ENCODE data around the gene RPRD2. TPM values are rescaled to one million over a fixed set of nuclear protein-coding genes. Genes with fewer than 3 reads are reported as not detected.

The RPRD2 gene
- total and polyA plus RNA-seq, 2 of the 4 experiments (the other 2 are of a cell fraction): 3.9 to 11.6 TPM

GRCh38 chr1:150473659-150474058, 109.7 kb downstream of the RPRD2 start:
- H3K23ac ChIP-seq (ENCODE audit: low read depth, low read length): no peak overlapping the region; the same call in 1 of the 2 replicates
- H4K8ac ChIP-seq (ENCODE audit: low read depth in 2 of 2, low read length in 2 of 2): no peak overlapping the region
- peaks cover 9% of the 10 kb centered on the region for H3K4me1 ChIP-seq (ENCODE audit: control insufficient read depth, insufficient read depth, low read length)
- H4K91ac ChIP-seq (ENCODE audit: insufficient read depth, low read depth, low read length): no peak overlapping the region
- TF ChIP-seq USF2 (IDR thresholded peaks at IDR 0.05; ENCODE audit: low read depth, low read length) (no peak), NFE2L2 (IDR thresholded peaks at IDR 0.05; ENCODE audit: low read depth, low read length) (no peak), CTCF (conservative IDR thresholded peaks at IDR 0.05; ENCODE audit: low read depth, low read length) (no peak), RFX5 (IDR thresholded peaks at IDR 0.05; ENCODE audit: low read depth, low read length) (no peak), ELK1 (IDR thresholded peaks at IDR 0.05; ENCODE audit: borderline replicate concordance, low read depth, low read length) (no peak), CHD1 (IDR thresholded peaks at IDR 0.05; ENCODE audit: low read depth, low read length) (no peak), MAFK (IDR thresholded peaks at IDR 0.05; ENCODE audit: low read depth, low read length) (no peak), RCOR1 (IDR thresholded peaks at IDR 0.05; ENCODE audit: insufficient replicate concordance, low read length) (no peak), POLR2A (IDR thresholded peaks at IDR 0.05; ENCODE audit: low read depth, low read length) (no peak), SMC3 (IDR thresholded peaks at IDR 0.05; ENCODE audit: low read depth, low read length) (no peak), MXI1 (IDR thresholded peaks at IDR 0.05; ENCODE audit: borderline replicate concordance, low read depth, low read length) (no peak), MAZ (IDR thresholded peaks at IDR 0.05; ENCODE audit: borderline replicate concordance, low read depth, low read length) (no peak), RAD21 (IDR thresholded peaks at IDR 0.05; ENCODE audit: low read length) (no peak), CEBPB (IDR thresholded peaks at IDR 0.05; ENCODE audit: low read depth, low read length) (no peak), BHLHE40 (IDR thresholded peaks at IDR 0.05; ENCODE audit: low read depth, low read length) (no peak), FOS (IDR thresholded peaks at IDR 0.05; ENCODE audit: low read depth, low read length) (no peak)
- DNase-seq: no peak
- H2BK15ac ChIP-seq (ENCODE audit: low read depth, low read length): no peak overlapping the region
- H4K20me1 ChIP-seq (ENCODE audit: insufficient read depth, low read length): no peaks in the 10 kb centered on the region
- intact Hi-C loops (cut with micrococcal nuclease): no loop called here
- no peak overlapping the region for H3K4ac ChIP-seq (ENCODE audit: low read depth, low read length)
- H3K4me3 ChIP-seq (ENCODE audit: insufficient read depth, low read depth, low read length): no peak overlapping the region
- ATAC-seq (ENCODE audit: low read depth): no peak
- no peak overlapping the region for H4K5ac ChIP-seq (ENCODE audit: low read depth, low read length)
- no peak overlapping the region for H2BK20ac ChIP-seq (ENCODE audit: low read depth, low read length)
- H2AFZ ChIP-seq (replicated peaks; ENCODE audit: low read length, poor library complexity): no peak overlapping the region
- peaks cover 25% of the 10 kb centered on the region for H3K36me3 ChIP-seq (ENCODE audit: control insufficient read depth, insufficient read depth, low read length)
- peaks cover 3 to 4% of the 10 kb centered on the region in 2 experiments; a peak in 1 of 4 replicates for H3K79me1 ChIP-seq (ENCODE audit: low read depth in 1 of 2, low read length in 2 of 2)
- H3K9ac ChIP-seq (ENCODE audit: low read depth, low read length): no peak overlapping the region
- ChIA-PET CTCF (interaction anchor here (0.6 kb wide), 1 partner anchor 80 kb away, joined by 3 read pairs; no protein-coding TSS in a partner anchor), POLR2A (ENCODE audit: unreplicated experiment) (no interaction called here)
- dilution Hi-C loops (cut with HindIII; ENCODE audit: low sequenced_read_pairs, unreplicated experiment): no loop called here
- in situ Hi-C loops (cut with MboI; ENCODE audit: low sequenced_read_pairs): no loop called here
- H3K4me2 ChIP-seq (ENCODE audit: low read depth, low read length): no peak overlapping the region
- H3K14ac ChIP-seq (replicated peaks; ENCODE audit: low read depth, low read length): no peak overlapping the region
- peaks cover 9% of the 10 kb centered on the region for H3K9me1 ChIP-seq (ENCODE audit: insufficient read depth, low read length)
- H2BK5ac ChIP-seq (ENCODE audit: low read depth, low read length, poor library complexity, severe bottlenecking): no peak overlapping the region
- no peak overlapping the region for H3K56ac ChIP-seq (ENCODE audit: extremely low read depth, insufficient read depth, low read length)
- no peak overlapping the region for H3K27ac ChIP-seq (ENCODE audit: insufficient read depth, low read length)
- no peak overlapping the region for H2AK9ac ChIP-seq (replicated peaks; ENCODE audit: low read depth, low read length, poor library complexity)
- WGBS, 2 experiments (ENCODE audit: extremely low coverage in 2 of 2, insufficient read length in 1 of 2): no CpG with 5 or more reads among the region's 4 CpGs
- H3K18ac ChIP-seq (ENCODE audit: low read depth, low read length): no peak overlapping the region
- no TSS peak for BruUV-seq (replicated peaks)
- no peaks in the 10 kb centered on the region for H3K9me3 ChIP-seq (ENCODE audit: control insufficient read depth, insufficient read depth, low read length)
- H3K27me3 ChIP-seq (ENCODE audit: control insufficient read depth, insufficient read depth, low read length): no peaks in the 10 kb centered on the region
- H2AK5ac ChIP-seq (ENCODE audit: low read depth, low read length): no peak overlapping the region
- H2BK120ac ChIP-seq (ENCODE audit: low read depth, low read length): no peak overlapping the region

Data from IMR-90 (cell line).